Measurements from ENCODE around the gene CFAP77.

- peak; percentile 70 to 73 (median 71) for TF ChIP-seq CTCF (IDR thresholded peaks at IDR 0.05)
- TF ChIP-seq POLR2A (IDR thresholded peaks at IDR 0.05): no peak
- TF ChIP-seq EP300 (IDR thresholded peaks at IDR 0.05): no peak
- TF ChIP-seq POLR2AphosphoS5 (IDR thresholded peaks at IDR 0.05): no peak
Measured at GRCh38 chr9:132507670-132508469, 97.9 kb downstream of the CFAP77 start.

Measured in sigmoid colon (tissue), 4 donors.